RPMI8226 (cell line): ENCODE measurements around the gene LRR1.

ENCODE experiments used
- DNase-seq: peaks from one replicate; pipeline ENCODE4 v3.0.0-alpha.2; 2015

Gene LRR1

GRCh38 chr14:49598485-49599300 is at the start of gene LRR1:
Gene LRR1 (plus strand): TSS chr14:49598940. CDS start chr14:49599021, 81 bp downstream.
- peak; percentile 82 for DNase-seq

- DNase-seq: no peak
Observed at GRCh38 chr14:49549446-49549845, 49.3 kb upstream of the LRR1 start.

GRCh38 chr14:49549881-49550280 is 48.9 kb upstream of the LRR1 start:
- DNase-seq: no peak

GRCh38 chr14:49550286-49551184 is 48.2 kb upstream of the LRR1 start:
- DNase-seq: no peak

GRCh38 chr14:49551569-49551968 is 47.2 kb upstream of the LRR1 start:
- no peak for DNase-seq

GRCh38 chr14:49553106-49553505 is 45.6 kb upstream of the LRR1 start:
- no peak for DNase-seq

- no peak for DNase-seq
Observed at GRCh38 chr14:49553892-49554291, 44.8 kb upstream of the LRR1 start.

- no peak for DNase-seq
Observed at GRCh38 chr14:49559979-49560768, 38.6 kb upstream of the LRR1 start.

GRCh38 chr14:49566714-49567113 is 32.0 kb upstream of the LRR1 start:
- DNase-seq: no peak

GRCh38 chr14:49569281-49569680 is 29.5 kb upstream of the LRR1 start:
- DNase-seq: no peak

- DNase-seq: no peak
Observed at GRCh38 chr14:49574038-49574437, 24.7 kb upstream of the LRR1 start.

- no peak for DNase-seq
Observed at GRCh38 chr14:49578141-49578540, 20.6 kb upstream of the LRR1 start.

GRCh38 chr14:49579841-49580240 is 18.9 kb upstream of the LRR1 start:
- DNase-seq: no peak

- no peak for DNase-seq
Observed at GRCh38 chr14:49581209-49582112, 17.3 kb upstream of the LRR1 start.

- no peak for DNase-seq
Observed at GRCh38 chr14:49582113-49582977, 16.4 kb upstream of the LRR1 start.

GRCh38 chr14:49583629-49584028 is 15.1 kb upstream of the LRR1 start:
- no peak for DNase-seq

- DNase-seq: no peak
Observed at GRCh38 chr14:49584058-49584457, 14.7 kb upstream of the LRR1 start.

GRCh38 chr14:49584981-49585640 is 13.6 kb upstream of the LRR1 start:
- peak; percentile 24 for DNase-seq

GRCh38 chr14:49585803-49586672 is 12.7 kb upstream of the LRR1 start, which contains the start of gene RPS29:
Gene RPS29 (minus strand): TSS chr14:49586380. CDS start chr14:49586346, 34 bp downstream.
- DNase-seq: peak; percentile 97
